PC-3 (cell line): Measurements from ENCODE around the gene TMCC3.

Source experiments
- EZH2 ChIP-seq: fragments of 300-600 bp; sonication (generic); IDR thresholded peaks from one replicate; pipeline ENCODE4 v1.6.1; 2017; ENCODE audit warnings: antibody characterized with exemption, mild to moderate bottlenecking, low read length; ENCODE audit not compliant: unreplicated experiment
- EZH2phosphoT487 ChIP-seq: fragments of 300-600 bp; sonication (generic); IDR thresholded peaks from 2 replicates; pipeline ENCODE4 v1.6.1; 2018; ENCODE audit warnings: mild to moderate bottlenecking, antibody characterized with exemption, low read length, borderline replicate concordance
- TF ChIP-seq, protein P1 (sequence below): fragments of 300-600 bp; sonication (generic); conservative IDR thresholded peaks from 2 replicates; pipeline ENCODE4 v1.5.1; 2017; ENCODE audit warnings: antibody characterized with exemption, low read depth, mild to moderate bottlenecking, low read length

DNA sequence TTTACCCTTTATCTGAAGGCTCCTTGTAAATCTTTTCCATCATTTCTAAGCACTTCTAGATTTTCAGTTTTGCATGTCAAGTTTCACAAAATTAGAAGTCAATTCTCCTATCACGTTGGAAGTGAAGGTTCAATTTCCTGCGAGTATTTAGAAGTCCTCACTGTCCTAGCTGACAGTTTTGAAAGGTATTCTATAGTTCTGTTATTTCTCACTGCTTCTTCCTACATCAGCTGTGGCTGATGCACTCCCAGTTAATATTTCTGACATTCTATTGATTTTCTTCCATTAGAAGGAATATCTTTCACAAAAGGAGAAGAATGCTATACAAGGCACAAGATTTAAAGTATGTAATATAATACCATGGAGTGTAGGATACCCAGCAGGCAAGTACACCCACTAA, 15.8 kb upstream of the TMCC3 start:
- TF ChIP-seq, protein P1, sequence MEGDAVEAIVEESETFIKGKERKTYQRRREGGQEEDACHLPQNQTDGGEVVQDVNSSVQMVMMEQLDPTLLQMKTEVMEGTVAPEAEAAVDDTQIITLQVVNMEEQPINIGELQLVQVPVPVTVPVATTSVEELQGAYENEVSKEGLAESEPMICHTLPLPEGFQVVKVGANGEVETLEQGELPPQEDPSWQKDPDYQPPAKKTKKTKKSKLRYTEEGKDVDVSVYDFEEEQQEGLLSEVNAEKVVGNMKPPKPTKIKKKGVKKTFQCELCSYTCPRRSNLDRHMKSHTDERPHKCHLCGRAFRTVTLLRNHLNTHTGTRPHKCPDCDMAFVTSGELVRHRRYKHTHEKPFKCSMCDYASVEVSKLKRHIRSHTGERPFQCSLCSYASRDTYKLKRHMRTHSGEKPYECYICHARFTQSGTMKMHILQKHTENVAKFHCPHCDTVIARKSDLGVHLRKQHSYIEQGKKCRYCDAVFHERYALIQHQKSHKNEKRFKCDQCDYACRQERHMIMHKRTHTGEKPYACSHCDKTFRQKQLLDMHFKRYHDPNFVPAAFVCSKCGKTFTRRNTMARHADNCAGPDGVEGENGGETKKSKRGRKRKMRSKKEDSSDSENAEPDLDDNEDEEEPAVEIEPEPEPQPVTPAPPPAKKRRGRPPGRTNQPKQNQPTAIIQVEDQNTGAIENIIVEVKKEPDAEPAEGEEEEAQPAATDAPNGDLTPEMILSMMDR = no peak
- TF ChIP-seq EZH2 (no peak), EZH2phosphoT487 (no peak)
